K562 (cell line): ENCODE data around the gene PDGFC. TPM values are rescaled to one million over a fixed set of nuclear protein-coding genes. Genes with fewer than 3 reads are reported as not detected.

ENCODE experiments used
- ATAC-seq: fragments of 200-7000 bp; cut with Tn5 transposase; 3 replicates; pipeline ENCODE4 v1.9.1; 2020; ENCODE audit warnings: moderate library complexity
- BruUV-seq: library from RNA; stranded (reverse); fragments of 400-500 nt; replicated peaks from 2 replicates; lab custom pipeline; 2021; lab: Mats Ljungman, UMichigan
- CTCF ChIA-PET: fragments of 300-600 bp; formaldehyde crosslinking; extraction: SDS; loops from one replicate; lab custom pipeline; 2021; ENCODE audit warnings: low intra/inter-chr PET ratio; lab: Yijun Ruan, JAX
- POLR2A ChIA-PET: fragments of 300-600, 350-650 bp; sonication (Branson Sonifier 250); formaldehyde crosslinking; extraction: SDS; loops from one replicate; lab custom pipeline; 2021; ENCODE audit warnings: antibody characterized with exemption, inconsistent platforms; lab: Yijun Ruan, JAX
- DNase-seq, 4 experiments: peaks; one replicate each; pipeline versions ENCODE4 v3.0.0 to v3.0.0-alpha.2; 2011 to 2018; ENCODE audit warnings: low spot score in 3 of 4, mixed read lengths in 3 of 4; ENCODE audit errors: extremely low read depth in 1 of 4
- FAIRE-seq: peaks from 2 replicates; lab custom pipeline; 2011; peaks lifted over from hg19 to GRCh38; lab: Jason Lieb, UNC
- H2AFZ ChIP-seq: 2 replicates; pipeline ENCODE4 v1.6.0; 2011; ENCODE audit warnings: low read depth, low read length, control low read depth, inconsistent platforms
- H3K27ac ChIP-seq: fragments of 200-600 bp; 3 replicates; pipeline ENCODE4 v1.8.0; 2011; ENCODE audit warnings: low read depth, mild to moderate bottlenecking, control low read depth, inconsistent platforms, low read length, moderate library complexity, mixed read lengths; ENCODE audit errors: extremely low read depth
- H3K27me3 ChIP-seq, 2 experiments: fragments of 300-600 bp in 1 of 2; 2 replicates in 1 of 2; 3 replicates in 1 of 2; pipeline versions ENCODE4 v1.6.0 to v1.8.0; 2011; ENCODE audit warnings: inconsistent platforms in 2 of 2, low read length in 2 of 2, mild to moderate bottlenecking in 1 of 2, mixed read lengths in 1 of 2, moderate library complexity in 1 of 2; ENCODE audit not compliant: control insufficient read depth in 2 of 2, insufficient read depth in 2 of 2
- H3K36me3 ChIP-seq: fragments of 300-600 bp; 3 replicates; pipeline ENCODE4 v1.8.0; 2011; ENCODE audit warnings: mild to moderate bottlenecking, low read length, inconsistent platforms; ENCODE audit not compliant: control insufficient read depth, insufficient read depth
- H3K4me1 ChIP-seq, 2 experiments: fragments of 200-600 bp in 1 of 2; replicated peaks in 1 of 2; 2 replicates in 1 of 2; 3 replicates in 1 of 2; pipeline versions ENCODE4 v1.5.1 to v1.8.0; 2011; ENCODE audit warnings: inconsistent platforms in 2 of 2, low read length in 2 of 2, mild to moderate bottlenecking in 1 of 2, mixed read lengths in 1 of 2, moderate library complexity in 1 of 2; ENCODE audit not compliant: control insufficient read depth in 2 of 2, insufficient read depth in 2 of 2
- H3K4me2 ChIP-seq: 2 replicates; pipeline ENCODE4 v1.6.1; 2011; ENCODE audit warnings: low read length, control low read depth, inconsistent platforms, mixed read lengths; ENCODE audit not compliant: insufficient read depth
- H3K4me3 ChIP-seq: fragments of 200-600 bp; sonication (generic), shearing (Covaris generic); 2 replicates; pipeline ENCODE4 v1.5.1; 2016; ENCODE audit warnings: control low read depth, inconsistent platforms
- H3K79me2 ChIP-seq: fragments of 200-600 bp; 3 replicates; pipeline ENCODE4 v1.8.0; 2011; ENCODE audit warnings: low read length, inconsistent platforms; ENCODE audit not compliant: control insufficient read depth, insufficient read depth
- H3K9ac ChIP-seq, 2 experiments: 2 replicates each; pipeline versions ENCODE4 v1.6.0 to v1.6.1; 2011; ENCODE audit warnings: low read depth in 2 of 2, low read length in 2 of 2, control low read depth in 1 of 2, inconsistent platforms in 1 of 2, mild to moderate bottlenecking in 1 of 2, mixed read lengths in 1 of 2; ENCODE audit not compliant: insufficient read depth in 1 of 2
- H3K9me1 ChIP-seq: one replicate; pipeline ENCODE4 v1.6.0; 2011; ENCODE audit warnings: inconsistent platforms, mild to moderate bottlenecking, low read length, moderate library complexity; ENCODE audit not compliant: control insufficient read depth, insufficient read depth
- H3K9me3 ChIP-seq: replicated peaks from 2 replicates; pipeline ENCODE4 v1.5.1; 2011; ENCODE audit warnings: low read depth, low read length, inconsistent platforms; ENCODE audit not compliant: control insufficient read depth, insufficient read depth
- H4K20me1 ChIP-seq: replicated peaks from 2 replicates; pipeline ENCODE4 v1.6.1; 2011; ENCODE audit warnings: low read length, inconsistent platforms, mixed read lengths; ENCODE audit not compliant: control insufficient read depth, insufficient read depth
- CLOCK ChIP-seq: fragments of 250-450 bp; sonication (Bioruptor Pico); IDR thresholded peaks from 2 replicates; pipeline ENCODE4 v1.4.0; 2020; ENCODE audit warnings: mild to moderate bottlenecking, moderate library complexity, borderline replicate concordance
- NEUROD1 ChIP-seq: fragments of 150-350 bp; IDR thresholded peaks from 2 replicates; pipeline ENCODE4 v1.6.1; 2014; ENCODE audit warnings: borderline replicate concordance, low read length, low read depth; ENCODE audit not compliant: partially characterized antibody
- NFYB ChIP-seq: IDR thresholded peaks from 2 replicates; pipeline ENCODE4 v1.6.1; 2011; ENCODE audit warnings: mild to moderate bottlenecking, moderate library complexity; ENCODE audit not compliant: insufficient read length; ENCODE audit errors: extremely low read depth
- RBM34 ChIP-seq: fragments of 200-400 bp; formaldehyde crosslinking; IDR thresholded peaks from 2 replicates; pipeline ENCODE4 v1.6.1; 2018; ENCODE audit warnings: low read length, borderline replicate concordance; ENCODE audit not compliant: insufficient read depth
- TCF3 ChIP-seq: sonication (generic); formaldehyde crosslinking; IDR thresholded peaks from 2 replicates; pipeline ENCODE4 v1.4.0; 2020; ENCODE audit warnings: mild to moderate bottlenecking, missing genetic modification reagents
- ZNF318 ChIP-seq, 2 experiments: fragments of 450-650 bp; IDR thresholded peaks; 2 replicates each; pipeline ENCODE4 v1.6.1; 2016; ENCODE audit warnings: mild to moderate bottlenecking in 2 of 2, borderline replicate concordance in 1 of 2, low read depth in 1 of 2, moderate library complexity in 1 of 2
- WGBS: fragments of 100-300 bp; shearing (Covaris generic); methylation state at CpG from one replicate; pipeline ENCODE4 v1.1.6; 2016; ENCODE audit warnings: low coverage, mixed read lengths; ENCODE audit not compliant: insufficient coverage; ENCODE audit errors: missing lambda C conversion rate; 5-methylcytosine and 5-hydroxymethylcytosine counted together
- in situ Hi-C: fragments of 300-500 bp; cut with MboI; formaldehyde crosslinking; loops from 4 replicates; pipeline ENCODE4 v1.15.0; 2018; ENCODE audit warnings: inconsistent platforms, mixed read lengths
- intact Hi-C: fragments of 100-400 bp; cut with micrococcal nuclease; formaldehyde crosslinking; loops from 2 replicates; pipeline ENCODE4 v1.14.2; 2022
- polyA plus RNA-seq, 8 experiments: library from polyadenylated mRNA; depleted of rRNA in 4 of 8; stranded (reverse) in 5 of 8; unstranded in 3 of 8; fragments of >200 nt; fragmentation: Nextera tagmentation in 2 of 8; fragmentation: Illumina TruSeq in 1 of 8; extraction: Ambion mirVana in 2 of 8; extraction: Trizol in 1 of 8; gene quantifications; 2 replicates each; pipeline versions ENCODE4 v1.2.1 to v1.2.3, GENCODE V29; 2011 to 2014; ENCODE audit warnings: inconsistent platforms in 1 of 8, missing spikeins in 1 of 8
- total RNA-seq, 7 experiments: library from RNA; depleted of rRNA in 6 of 7; stranded (reverse); fragments of >200 nt in 6 of 7; fragmentation: Illumina TruSeq in 2 of 7; extraction: Trizol in 2 of 7; gene quantifications; 2 replicates each; pipeline versions ENCODE4 v1.2.1 to v1.2.3, GENCODE V29; 2011 to 2021; ENCODE audit warnings: low replicate concordance in 1 of 7

PDGFC gene
- total and polyA plus RNA-seq, 9 of the 15 experiments (the other 6 are each of a cell fraction or from before 2014, with no cell fraction given) = not detected

GRCh38 chr4:156958276-156959074 lies 13.1 kb downstream of the PDGFC start:
- Histone ChIP-seq H2AFZ (no peak overlapping the region), H3K9me1 (no peaks in the 10 kb centered on the region), H4K20me1 (no peaks in the 10 kb centered on the region), H3K9ac (no peak overlapping the region), H3K4me3 (no peak overlapping the region), H3K27ac (no peak overlapping the region), H3K4me1 (no peaks in the 10 kb centered on the region), H3K79me2 (no peaks in the 10 kb centered on the region), H3K36me3 (no peaks in the 10 kb centered on the region), H3K27me3 (no peaks in the 10 kb centered on the region), H3K9me3 (no peaks in the 10 kb centered on the region), H3K4me2 (no peak overlapping the region)
- DNase-seq = no peak
- no TSS peak for BruUV-seq
- 0% methylated on average over 2 of the region's 2 CpGs for WGBS
- no peak for FAIRE-seq
- POLR2A ChIA-PET = no interaction called here
- CTCF ChIA-PET = no interaction called here
- TF ChIP-seq RBM34 = no peak
- no peak for TF ChIP-seq ZNF318 (IDR thresholded peaks at IDR 0.05; ENCODE audit: borderline replicate concordance in 1 of 2, low read depth in 1 of 2)
- no peak for TF ChIP-seq NFYB
- no peak for TF ChIP-seq TCF3 (CRISPR knock-in tag)
- no peak for TF ChIP-seq NEUROD1
- no peak for TF ChIP-seq CLOCK (CRISPR knock-in tag)
- intact Hi-C loops = no loop called here
- no peak for ATAC-seq
- in situ Hi-C loops = no loop called here
